Nephron (organoid): ENCODE data around the gene UBAC1.
"Not testable (repeated sequence)": the region's sequence is repeated elsewhere in the genome, so short reads cannot be mapped to it uniquely, and the experiment has no call there.

ENCODE experiments used
- H3K27ac Mint-ChIP-seq, 3 experiments: 2 replicates each; pipeline ENCODE4 v1.8.0; 2020; ENCODE audit warnings: mixed read lengths in 3 of 3, mild to moderate bottlenecking in 2 of 3, moderate library complexity in 1 of 3
- H3K27me3 Mint-ChIP-seq: 2 replicates; pipeline ENCODE4 v1.8.0; 2021; ENCODE audit warnings: low read depth, mild to moderate bottlenecking, moderate library complexity, mixed read lengths
- H3K36me3 Mint-ChIP-seq: 2 replicates; pipeline ENCODE4 v1.8.0; 2020; ENCODE audit warnings: low read depth, mixed read lengths
- H3K4me1 Mint-ChIP-seq: 2 replicates; pipeline ENCODE4 v1.8.0; 2020; ENCODE audit warnings: mixed read lengths
- H3K4me3 Mint-ChIP-seq, 3 experiments: 2 replicates each; pipeline ENCODE4 v1.8.0; 2020; ENCODE audit warnings: mild to moderate bottlenecking in 3 of 3, mixed read lengths in 3 of 3, moderate library complexity in 2 of 3
- H3K9me3 Mint-ChIP-seq: 2 replicates; pipeline ENCODE4 v1.8.0; 2020; ENCODE audit warnings: mixed read lengths
- TF ChIP-seq, protein P1 (sequence below), 3 experiments: fragments of 200-600 bp; sonication (generic); IDR thresholded peaks; one replicate each; pipeline ENCODE4 v1.5.0; 2021; ENCODE audit warnings: antibody characterized with exemption in 3 of 3; ENCODE audit not compliant: unreplicated experiment in 3 of 3

Gene UBAC1

DNA sequence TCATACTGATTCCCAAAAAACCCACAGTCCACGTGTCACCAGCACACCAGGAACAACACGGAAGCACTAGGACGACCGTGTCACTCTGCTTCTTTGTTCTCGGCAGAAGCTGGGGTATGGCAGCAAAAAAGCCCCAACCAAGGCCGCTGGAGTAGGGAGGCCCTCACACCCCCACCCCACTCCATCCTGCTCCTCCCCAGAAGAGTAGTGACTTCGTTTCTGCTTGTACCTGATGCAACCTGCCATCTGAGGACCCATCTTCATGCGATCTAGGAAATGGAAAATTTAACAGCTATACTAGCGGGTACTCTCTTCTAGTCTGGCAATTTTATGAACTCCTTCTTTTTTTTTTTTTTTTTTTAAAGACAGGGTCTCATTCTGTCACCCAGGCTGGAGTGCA lies 3.7 kb downstream of the UBAC1 start:
- Mint-ChIP-seq H3K36me3 (peaks cover 19% of the 10 kb centered on the region), H3K4me1 (peaks cover 20% of the 10 kb centered on the region), H3K4me3 (no peak overlapping the region), H3K27me3 (peaks cover 9% of the 10 kb centered on the region), H3K9me3 (no peaks in the 10 kb centered on the region), H3K27ac (no peak overlapping the region)
- TF ChIP-seq, protein P1, sequence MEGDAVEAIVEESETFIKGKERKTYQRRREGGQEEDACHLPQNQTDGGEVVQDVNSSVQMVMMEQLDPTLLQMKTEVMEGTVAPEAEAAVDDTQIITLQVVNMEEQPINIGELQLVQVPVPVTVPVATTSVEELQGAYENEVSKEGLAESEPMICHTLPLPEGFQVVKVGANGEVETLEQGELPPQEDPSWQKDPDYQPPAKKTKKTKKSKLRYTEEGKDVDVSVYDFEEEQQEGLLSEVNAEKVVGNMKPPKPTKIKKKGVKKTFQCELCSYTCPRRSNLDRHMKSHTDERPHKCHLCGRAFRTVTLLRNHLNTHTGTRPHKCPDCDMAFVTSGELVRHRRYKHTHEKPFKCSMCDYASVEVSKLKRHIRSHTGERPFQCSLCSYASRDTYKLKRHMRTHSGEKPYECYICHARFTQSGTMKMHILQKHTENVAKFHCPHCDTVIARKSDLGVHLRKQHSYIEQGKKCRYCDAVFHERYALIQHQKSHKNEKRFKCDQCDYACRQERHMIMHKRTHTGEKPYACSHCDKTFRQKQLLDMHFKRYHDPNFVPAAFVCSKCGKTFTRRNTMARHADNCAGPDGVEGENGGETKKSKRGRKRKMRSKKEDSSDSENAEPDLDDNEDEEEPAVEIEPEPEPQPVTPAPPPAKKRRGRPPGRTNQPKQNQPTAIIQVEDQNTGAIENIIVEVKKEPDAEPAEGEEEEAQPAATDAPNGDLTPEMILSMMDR (IDR thresholded peaks at IDR 0.05; ENCODE audit: unreplicated experiment in 3 of 3) = no peak

DNA sequence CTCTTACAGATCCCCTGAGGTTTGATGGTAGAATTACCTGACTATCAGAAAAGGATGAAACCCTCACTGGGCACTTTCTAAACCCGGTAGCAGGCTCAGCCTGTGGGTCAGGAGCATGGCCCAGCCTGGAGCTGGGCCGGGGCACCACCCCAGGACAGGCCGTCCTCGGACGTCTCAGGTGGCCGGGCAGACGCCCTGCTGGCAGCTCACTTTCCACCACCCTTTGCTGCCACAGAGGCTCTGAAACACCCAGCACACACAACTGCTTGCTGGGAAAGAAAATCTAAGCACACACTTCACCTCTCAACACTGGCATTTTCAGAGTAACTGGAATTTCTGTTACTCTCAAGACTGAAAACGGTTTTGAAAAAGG lies 4.4 kb downstream of the UBAC1 start:
- Mint-ChIP-seq H3K27ac (no peak overlapping the region), H3K36me3 (peaks cover 25% of the 10 kb centered on the region), H3K4me1 (peaks cover 20% of the 10 kb centered on the region), H3K9me3 (no peaks in the 10 kb centered on the region), H3K4me3 (no peak overlapping the region), H3K27me3 (peaks cover 4% of the 10 kb centered on the region)
- TF ChIP-seq, protein P1 (IDR thresholded peaks at IDR 0.05; ENCODE audit: unreplicated experiment in 3 of 3) = no peak

DNA sequence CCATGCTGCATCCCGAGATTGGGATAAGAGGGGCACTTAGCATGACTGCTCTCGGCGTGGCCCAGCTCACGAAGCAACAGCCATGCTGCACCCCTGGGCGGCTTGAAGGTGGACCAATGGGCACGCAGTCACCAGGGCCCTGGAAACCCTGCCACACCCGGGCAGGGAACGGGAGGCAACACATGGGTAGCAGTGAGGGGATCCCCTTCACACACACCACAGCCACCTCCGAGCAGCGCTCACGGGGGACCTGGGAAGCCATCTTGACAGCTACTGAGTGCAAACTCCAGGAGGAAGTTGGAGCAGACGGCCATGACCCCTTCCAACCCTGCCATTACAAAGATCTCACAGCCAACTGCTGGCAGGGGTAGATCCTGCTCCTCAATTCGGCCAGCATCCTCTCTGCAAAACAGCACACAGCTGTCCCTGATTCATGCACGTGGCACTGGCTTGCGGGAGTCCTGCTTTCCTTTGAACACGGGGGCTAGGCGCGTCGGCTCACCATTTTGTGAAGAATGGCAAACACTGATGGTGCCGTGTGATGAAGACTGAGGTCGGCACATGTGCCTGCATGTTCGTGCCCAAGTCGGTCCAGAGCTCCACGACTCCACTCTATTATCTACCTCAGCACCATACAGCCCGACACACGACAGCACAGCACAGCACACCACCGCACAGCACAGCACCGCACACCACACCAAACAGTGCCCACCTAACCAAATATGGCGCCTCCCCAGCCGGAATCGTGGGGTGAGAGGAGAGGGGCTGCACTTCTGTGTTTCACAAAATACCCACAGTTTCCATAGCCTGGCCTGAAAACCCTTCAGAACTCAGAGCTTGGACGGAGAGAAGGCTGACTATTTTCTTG lies 5.0 kb downstream of the UBAC1 start:
- Mint-ChIP-seq H3K27me3 (no peaks in the 10 kb centered on the region), H3K27ac (no peak overlapping the region), H3K9me3 (no peaks in the 10 kb centered on the region), H3K36me3 (peaks cover 25% of the 10 kb centered on the region), H3K4me1 (peaks cover 15% of the 10 kb centered on the region), H3K4me3 (no peak overlapping the region)
- TF ChIP-seq, protein P1 (IDR thresholded peaks at IDR 0.05; ENCODE audit: unreplicated experiment in 3 of 3) = no peak

DNA sequence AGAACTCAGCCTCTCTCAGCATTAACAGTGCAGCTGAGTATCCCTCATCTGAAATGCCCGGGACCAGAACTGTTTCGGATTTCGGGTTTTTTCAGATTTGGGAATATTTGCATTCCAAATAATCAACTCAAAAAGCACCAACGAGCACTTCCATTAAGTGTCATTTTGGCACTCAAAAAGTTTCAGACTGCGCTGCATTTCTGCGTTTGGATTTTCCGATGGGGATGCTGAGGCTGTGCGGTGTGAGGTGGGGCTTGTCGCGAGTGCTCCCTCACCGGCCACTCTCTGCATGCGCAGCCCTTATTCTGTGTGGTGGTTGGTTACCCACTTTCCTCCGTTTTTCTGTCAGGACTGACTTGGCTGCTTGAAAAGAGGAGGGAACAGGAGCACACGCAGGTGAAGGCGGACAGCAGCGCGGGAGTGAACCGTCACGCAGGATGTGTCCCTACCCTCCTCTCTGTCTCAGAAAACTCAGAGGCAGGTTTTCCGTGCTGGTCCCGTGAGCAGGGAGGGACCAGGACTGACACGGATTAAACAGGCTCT lies 8.4 kb downstream of the UBAC1 start:
- H3K9me3 Mint-ChIP-seq = no peaks in the 10 kb centered on the region
- H3K27ac Mint-ChIP-seq = peak overlapping the region in 1 of 3 experiments; percentile 24
- peaks cover 44% of the 10 kb centered on the region for H3K36me3 Mint-ChIP-seq
- H3K4me3 Mint-ChIP-seq = no peak overlapping the region
- H3K27me3 Mint-ChIP-seq = no peaks in the 10 kb centered on the region
- H3K4me1 Mint-ChIP-seq = peaks cover 33% of the 10 kb centered on the region
- TF ChIP-seq, protein P1 (IDR thresholded peaks at IDR 0.05; ENCODE audit: unreplicated experiment in 3 of 3) = no peak

DNA sequence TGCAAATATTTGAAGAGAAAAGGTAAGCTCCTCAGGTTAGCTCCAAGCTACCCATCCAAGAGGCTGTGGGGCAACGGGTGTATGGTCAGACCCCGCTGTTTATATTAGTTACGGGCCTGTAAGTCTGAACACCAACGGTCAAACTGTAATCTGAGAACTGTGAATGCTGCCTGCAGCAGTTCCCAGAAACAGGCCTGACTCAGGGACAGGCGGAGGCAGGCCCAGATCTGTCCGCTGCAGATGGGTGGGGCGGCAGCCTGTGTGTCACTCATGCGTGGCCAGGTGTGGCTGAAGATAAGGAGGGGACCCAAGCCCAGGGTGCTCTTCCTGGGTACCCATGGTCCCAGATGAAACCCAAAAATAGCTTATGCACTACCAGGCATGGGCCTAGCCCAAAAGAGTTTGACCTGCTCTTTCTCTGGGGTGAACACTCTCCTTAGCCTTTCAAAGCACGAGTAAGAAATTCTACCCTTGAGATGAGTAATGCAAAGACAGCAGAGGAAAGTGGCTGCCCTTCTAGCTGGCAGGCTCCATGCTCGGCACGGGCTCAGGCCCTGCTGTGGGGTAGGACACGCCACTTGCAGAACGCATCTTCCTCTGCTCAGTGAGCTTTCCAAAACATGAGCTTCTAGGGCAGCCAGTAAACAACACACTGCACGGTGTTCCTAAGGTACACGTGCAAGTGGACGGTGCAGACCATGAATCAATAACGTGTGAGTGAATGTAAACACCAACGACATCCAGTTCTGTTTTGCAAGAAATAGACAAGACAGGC lies 9.1 kb downstream of the UBAC1 start:
- peaks cover 47% of the 10 kb centered on the region for H3K36me3 Mint-ChIP-seq

DNA sequence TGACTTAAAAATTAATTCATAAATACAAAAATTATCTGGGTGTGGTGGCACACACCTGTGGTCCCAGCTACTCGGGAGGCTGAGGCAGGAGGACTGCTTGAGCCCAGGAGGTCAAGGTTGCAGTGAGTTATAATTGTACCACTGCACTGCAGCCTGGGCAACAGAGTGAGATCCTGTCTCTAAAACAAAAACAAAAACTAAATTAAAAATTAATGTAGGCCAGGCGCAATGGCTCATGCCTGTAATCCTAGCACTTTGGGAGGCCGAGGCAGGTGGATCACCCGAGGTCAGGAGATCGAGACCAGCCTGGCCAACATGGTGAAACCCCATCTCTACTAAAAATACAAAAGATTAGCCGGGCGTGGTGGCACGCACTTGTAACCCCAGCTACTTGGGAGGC lies 9.9 kb downstream of the UBAC1 start:
- peaks cover 33% of the 10 kb centered on the region for H3K4me1 Mint-ChIP-seq
- not testable (repeated sequence) for H3K4me3 Mint-ChIP-seq, H3K27ac Mint-ChIP-seq

More for the DNA sequence above, 9.1 kb downstream of the UBAC1 start:
- Mint-ChIP-seq H3K4me3 (no peak overlapping the region), H3K4me1 (peaks cover 33% of the 10 kb centered on the region), H3K9me3 (no peaks in the 10 kb centered on the region), H3K27ac (peak overlapping the region; percentile 24 to 81 (median 48)), H3K27me3 (no peaks in the 10 kb centered on the region)
- TF ChIP-seq, protein P1 (IDR thresholded peaks at IDR 0.05; ENCODE audit: unreplicated experiment in 3 of 3) = no peak

DNA sequence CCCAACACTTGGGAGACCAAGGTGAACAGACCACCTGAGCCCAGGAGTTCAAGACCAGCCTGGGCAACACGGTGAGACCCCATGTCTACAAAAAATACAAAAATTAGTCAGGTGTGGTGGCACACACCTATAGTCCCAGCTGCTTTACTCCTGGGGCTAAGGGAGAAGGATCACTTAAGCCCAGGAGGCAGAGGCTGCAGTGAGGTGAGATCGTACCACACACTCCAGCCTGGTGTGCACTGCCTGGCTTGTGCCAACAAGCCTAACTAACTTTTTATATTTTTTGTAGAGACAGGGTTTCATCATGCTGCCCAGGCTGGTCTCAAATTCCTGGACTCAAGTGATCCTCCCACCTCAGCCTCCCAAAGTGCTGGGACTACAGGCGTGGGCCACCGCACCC lies 10.3 kb downstream of the UBAC1 start:
- H3K27me3 Mint-ChIP-seq, H3K9me3 Mint-ChIP-seq, H3K27ac Mint-ChIP-seq, H3K4me3 Mint-ChIP-seq: not testable (repeated sequence)
- Mint-ChIP-seq H3K36me3 (peaks cover 48% of the 10 kb centered on the region), H3K4me1 (peaks cover 33% of the 10 kb centered on the region)

More for the DNA sequence above, 9.9 kb downstream of the UBAC1 start:
- peaks cover 44% of the 10 kb centered on the region for H3K36me3 Mint-ChIP-seq
- not testable (repeated sequence) for H3K9me3 Mint-ChIP-seq, H3K27me3 Mint-ChIP-seq
